22Rv1 (cell line): ENCODE data around the gene PRAMEF20.

ENCODE experiments used
- CTCF ChIP-seq: fragments of 450-650 bp; IDR thresholded peaks from 2 replicates; pipeline ENCODE4 v1.5.1; 2017; ENCODE audit warnings: mild to moderate bottlenecking
- ZFX ChIP-seq: fragments of 450-650 bp; IDR thresholded peaks from 2 replicates; pipeline ENCODE4 v1.6.1; 2017; ENCODE audit warnings: antibody characterized with exemption, borderline replicate concordance

DNA sequence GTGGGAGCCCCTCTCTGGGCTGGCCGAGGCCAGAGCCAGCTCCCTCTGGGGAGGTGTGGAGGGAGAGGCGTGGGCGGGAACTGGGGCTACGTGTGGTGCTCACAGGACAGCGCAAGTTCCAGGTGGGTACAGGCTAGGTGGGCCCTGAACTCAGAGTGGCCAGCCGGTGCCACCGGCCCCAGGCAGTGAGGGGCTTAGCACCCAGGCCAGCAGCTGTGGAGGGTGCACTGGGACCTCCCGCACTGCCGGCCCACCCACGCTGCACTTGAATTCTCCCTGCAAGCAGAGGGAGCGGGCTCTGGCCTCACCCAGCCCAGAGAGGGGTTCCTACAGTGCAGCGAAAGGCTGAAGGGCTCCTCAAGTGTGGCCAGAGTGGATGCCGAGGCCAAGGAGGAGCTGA, 20.2 kb downstream of the PRAMEF20 start:
- TF ChIP-seq CTCF: no peak
- TF ChIP-seq ZFX: no peak
